Renal cortex interstitium (tissue), 11 donors: ENCODE measurements around the gene CA12. TPM values are rescaled to one million over a fixed set of nuclear protein-coding genes. Genes with fewer than 3 reads are reported as not detected.

Experiments
- DNase-seq, 11 donors: peaks; one replicate each; pipeline ENCODE4 v3.0.0-alpha.2; 2013; ENCODE audit warnings: low read depth in 9 of 11, low spot score in 4 of 11; ENCODE audit errors: extremely low read depth in 1 of 11
- polyA plus RNA-seq, 3 donors: library from polyadenylated mRNA; unstranded; fragments of 120-200 nt; gene quantifications; one replicate each; pipeline ENCODE4 v1.2.1, GENCODE V29; 2013; ENCODE audit not compliant: insufficient read length in 3 of 3

Gene CA12
- polyA plus RNA-seq, 3 donors = 95.1 to 153 (median 121) TPM

GRCh38 chr15:63385911-63386531 is 4.4 kb upstream of the CA12 start:
- DNase-seq = no peak

GRCh38 chr15:63384906-63385305 is 3.3 kb upstream of the CA12 start:
- DNase-seq = no peak

DNA sequence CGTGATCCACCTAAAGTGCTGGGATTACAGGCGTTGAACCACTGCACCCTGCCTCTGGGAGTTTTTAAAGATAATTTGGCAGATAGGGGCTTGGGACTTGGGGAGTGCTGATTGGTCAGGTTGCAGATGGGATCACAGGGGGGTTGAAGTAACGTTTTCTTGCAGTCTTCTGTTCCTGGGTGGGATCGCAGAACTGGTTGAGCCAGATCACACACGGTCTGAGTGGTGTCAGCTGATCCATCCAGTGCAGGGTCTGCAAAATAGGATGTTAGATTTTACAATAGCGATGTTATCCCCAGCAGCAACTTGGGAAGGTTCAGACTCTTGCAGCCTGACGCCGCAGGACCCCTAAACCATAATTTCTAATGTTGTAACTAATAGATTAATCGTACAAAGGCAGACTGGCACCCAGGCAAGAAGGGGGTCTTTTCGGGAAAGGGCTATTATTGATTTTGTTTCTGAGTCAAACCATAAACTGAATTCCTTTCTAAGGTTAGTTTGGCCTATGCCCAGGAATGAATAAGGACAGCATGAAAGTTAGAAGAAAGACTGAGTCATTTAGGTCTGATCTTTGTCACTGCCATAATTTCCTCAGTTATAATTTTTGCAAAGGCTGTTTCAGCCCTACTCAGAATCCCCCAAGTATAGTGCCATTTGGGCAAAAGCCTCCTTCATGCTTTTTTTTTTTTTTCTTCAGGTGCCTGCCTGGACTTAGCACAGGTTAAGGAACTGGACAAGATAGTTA is 1.5 kb upstream of the CA12 start:
- no peak for DNase-seq

DNA sequence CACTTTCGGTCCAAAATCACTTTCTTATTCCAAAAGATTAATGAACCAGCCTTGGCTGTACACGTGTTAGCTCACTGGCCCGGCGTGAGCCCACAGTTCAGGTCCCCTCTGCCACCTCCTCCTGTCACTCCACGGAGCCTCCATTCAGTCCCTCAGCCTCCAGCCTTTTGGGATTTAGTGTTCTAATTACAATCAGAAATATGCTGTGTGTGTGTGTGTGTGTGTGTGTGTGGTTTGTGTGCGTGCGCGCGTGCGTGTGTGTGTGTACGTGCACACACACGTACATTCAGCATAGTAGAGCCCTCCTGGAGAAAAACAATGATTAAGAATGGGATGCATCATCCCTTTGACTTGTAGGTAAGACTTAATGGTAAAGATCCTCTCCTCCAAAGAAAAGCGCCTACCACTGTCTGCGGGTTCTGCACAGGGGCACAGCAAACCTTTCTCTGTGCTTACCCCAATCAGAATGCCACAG is 801 bp downstream of the CA12 start:
- DNase-seq = no peak

GRCh38 chr15:63380151-63380807 is 1.4 kb downstream of the CA12 start:
- DNase-seq = no peak

- DNase-seq = no peak
Measured at GRCh38 chr15:63379492-63380150, 2.0 kb downstream of the CA12 start.

DNA sequence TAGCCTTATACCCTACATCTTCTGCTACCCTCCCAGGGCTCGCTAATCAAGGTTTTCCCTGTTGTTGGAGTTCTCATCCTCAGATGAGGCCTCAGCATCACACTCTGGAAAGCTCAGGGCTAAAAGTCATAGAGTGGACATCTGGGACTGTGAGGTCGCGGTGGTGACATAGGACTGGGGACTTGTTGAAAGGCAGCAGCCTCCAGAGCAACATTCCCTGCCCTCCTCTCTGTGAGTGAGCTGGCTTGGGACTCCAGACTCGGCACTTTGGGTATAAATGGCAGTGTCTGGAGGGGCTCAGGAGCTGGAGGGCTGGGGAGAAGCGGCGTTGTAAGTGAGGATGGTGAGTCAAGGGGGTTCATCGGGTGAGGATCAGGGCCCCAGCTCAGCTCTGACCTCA is 2.7 kb downstream of the CA12 start:
- no peak for DNase-seq

DNA sequence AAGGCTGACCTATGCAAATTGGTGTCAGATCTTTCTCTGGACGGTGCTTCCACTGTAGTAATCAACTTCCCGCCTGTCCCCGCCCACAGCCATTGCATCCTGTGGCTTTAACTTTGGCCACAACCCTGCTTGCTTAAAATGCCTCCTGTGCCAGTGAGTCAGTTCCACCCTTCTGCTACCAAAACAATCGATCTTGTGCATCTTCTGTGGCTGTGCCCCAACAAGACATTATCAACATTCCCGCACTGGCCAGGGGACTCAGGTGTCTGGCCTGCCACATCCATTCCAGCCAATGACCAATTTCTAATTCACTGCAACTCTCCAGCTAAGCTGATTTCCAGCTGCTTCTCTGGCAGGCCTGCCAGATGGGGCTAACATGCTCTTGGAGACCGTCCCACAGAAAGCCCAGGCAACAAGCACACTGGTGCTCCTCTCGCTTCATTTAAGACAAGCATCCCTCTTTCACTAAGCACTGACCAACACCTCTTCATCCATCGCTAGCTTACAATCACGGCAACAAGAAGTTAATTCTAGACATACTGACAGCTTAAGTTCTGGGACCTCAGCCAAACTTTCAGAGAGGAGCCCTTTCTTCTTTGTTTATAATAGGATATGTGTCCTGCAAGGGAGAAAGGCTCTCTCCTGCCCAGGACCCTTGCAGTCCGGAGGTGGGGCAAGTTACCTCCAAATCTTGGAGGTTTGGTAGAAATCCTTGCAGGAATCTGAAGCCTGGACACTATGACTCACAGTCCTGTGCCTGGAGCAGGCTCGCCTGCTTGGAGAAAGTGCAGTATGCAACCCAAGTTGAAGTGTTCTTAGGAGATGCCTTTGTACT is 6.7 kb downstream of the CA12 start:
- peak in 1 of 11 donors; percentile 31 for DNase-seq

GRCh38 chr15:63373866-63374548 is 7.6 kb downstream of the CA12 start:
- no peak for DNase-seq

DNA sequence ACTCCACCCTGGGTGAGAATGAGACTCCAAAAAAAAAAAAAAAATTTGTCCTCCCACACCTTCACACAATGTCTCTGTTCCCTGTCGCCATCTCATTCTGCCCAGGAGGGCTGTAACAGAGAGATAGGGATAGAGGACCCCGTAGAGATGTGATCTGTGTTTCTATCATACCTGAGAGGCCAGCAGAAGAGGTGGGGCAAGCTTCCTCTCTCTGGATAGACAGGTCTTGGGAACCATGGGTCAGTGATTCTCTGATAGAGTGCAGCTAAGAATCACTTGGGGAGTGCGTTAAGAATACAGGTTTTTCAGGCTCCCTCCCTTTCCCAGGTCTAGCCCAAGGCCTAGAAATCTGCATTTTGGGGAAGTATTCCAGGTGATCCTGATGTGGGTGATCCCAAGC is 8.3 kb downstream of the CA12 start:
- DNase-seq = no peak

DNA sequence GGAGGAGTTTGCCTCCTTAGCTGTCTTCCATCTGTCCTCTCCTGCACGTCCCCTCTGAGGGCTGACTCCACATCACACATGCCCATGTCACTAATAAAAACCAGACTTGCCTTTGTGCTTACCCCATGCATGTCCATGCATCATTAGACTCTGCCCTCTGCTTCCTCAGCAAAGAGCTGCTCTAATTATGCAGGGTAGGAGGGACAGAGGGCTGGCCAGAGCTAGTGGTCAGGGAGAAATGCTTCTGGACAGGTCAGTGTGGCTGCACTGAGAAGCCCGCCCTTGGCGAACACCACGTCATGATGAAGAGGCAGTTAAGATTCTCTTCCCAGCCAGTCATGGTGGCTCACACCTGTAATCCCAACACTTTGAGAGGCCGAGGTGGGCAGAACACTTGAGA is 8.9 kb downstream of the CA12 start:
- no peak for DNase-seq

GRCh38 chr15:63372018-63372705 is 9.5 kb downstream of the CA12 start:
- DNase-seq = no peak

DNA sequence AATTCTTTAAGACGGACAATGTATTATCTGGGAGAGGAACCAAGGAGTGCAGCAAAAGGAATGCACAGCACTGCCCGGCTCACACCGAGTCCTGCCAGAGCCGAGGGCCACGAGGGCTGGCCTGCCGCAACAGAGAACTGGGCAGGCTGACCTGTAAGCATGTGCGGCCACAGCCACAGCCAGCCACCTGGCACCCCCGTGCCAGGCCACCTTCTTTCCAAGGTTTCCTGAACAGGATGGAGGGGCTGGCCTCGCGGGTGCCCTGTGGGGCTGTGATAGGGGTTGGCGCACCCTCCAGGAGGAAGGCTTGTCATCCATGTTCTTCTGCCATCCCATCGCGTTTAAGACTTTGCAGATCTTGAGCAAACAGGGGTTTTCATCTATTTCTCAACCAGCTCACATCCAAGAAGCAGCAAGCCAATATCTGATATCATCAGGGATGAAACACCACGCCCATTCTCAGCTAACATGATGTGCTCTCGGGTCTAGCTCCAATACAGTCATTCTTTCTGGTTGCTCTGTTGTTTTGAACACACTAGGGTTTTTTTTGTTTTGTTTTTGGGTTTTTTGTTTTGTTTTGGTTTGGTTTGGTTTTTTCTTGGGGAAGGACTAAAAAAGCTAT is 10.2 kb downstream of the CA12 start:
- no peak for DNase-seq

DNA sequence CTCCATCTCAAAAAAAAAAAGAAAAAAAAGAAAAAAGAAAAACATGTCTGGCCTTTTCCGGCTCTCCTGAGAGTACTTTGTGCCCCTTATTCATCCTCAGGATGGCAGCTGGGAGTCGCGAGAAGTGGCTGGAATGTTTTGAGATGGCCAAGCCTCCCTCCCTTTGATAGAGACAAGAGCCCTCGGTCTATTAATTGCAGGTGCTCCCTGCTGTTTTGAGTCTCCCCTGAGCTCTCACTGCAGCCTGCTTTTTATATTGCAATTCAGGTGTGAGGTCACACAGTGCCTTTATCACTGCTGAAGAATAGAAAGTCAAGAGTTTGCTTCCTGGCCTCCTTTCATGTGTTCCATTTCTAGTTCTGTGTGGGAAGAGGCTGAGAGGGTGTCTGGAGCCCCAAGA is 10.9 kb downstream of the CA12 start:
- no peak for DNase-seq

DNA sequence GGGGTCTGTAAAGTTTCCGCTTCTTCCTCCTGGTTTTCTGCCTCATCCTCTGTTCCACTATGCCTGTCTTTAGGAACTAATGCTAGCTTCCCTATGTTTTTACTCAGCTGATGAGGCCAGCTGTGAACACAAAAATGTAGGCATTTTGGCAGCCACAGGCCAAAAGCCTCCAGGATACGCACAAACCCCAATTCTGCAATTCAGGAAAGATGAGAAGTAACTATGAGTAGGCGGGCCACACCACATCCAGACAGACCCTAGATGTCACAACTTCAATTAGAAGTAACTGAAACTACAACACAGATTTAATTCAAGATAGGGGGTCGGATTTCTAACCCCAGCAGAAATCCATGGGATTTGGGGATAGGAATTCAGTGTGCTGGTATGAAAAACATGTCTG is 11.9 kb downstream of the CA12 start:
- no peak for DNase-seq

GRCh38 chr15:63369296-63369695 is 12.3 kb downstream of the CA12 start:
- no peak for DNase-seq

GRCh38 chr15:63368503-63368902 is 13.1 kb downstream of the CA12 start:
- DNase-seq = no peak
